H1 (cell line): ENCODE data around the gene MYOG. TPM values are rescaled to one million over a fixed set of nuclear protein-coding genes. Genes with fewer than 3 reads are reported as not detected.

Source experiments
- CTCF ChIA-PET: fragments of 300-600 bp; sonication (Branson Sonifier 250); formaldehyde crosslinking; loops from one replicate; lab custom pipeline; 2021; ENCODE audit not compliant: partially characterized antibody; lab: Charles Lee
- POLR2A ChIA-PET: fragments of 300-600 bp; sonication (Branson Sonifier 250); formaldehyde crosslinking; loops from one replicate; lab custom pipeline; 2021; ENCODE audit warnings: inconsistent platforms; ENCODE audit not compliant: partially characterized antibody; lab: Charles Lee
- DNase-seq, 2 experiments: peaks; one replicate each; pipeline versions ENCODE4 v3.0.0 to v3.0.0-alpha.2; 2010 to 2022; ENCODE audit warnings: low spot score in 2 of 2, low read depth in 1 of 2, mixed read lengths in 1 of 2
- FAIRE-seq: peaks from 2 replicates; lab custom pipeline; 2011; peaks lifted over from hg19 to GRCh38; lab: Jason Lieb, UNC
- H2AFZ ChIP-seq: 2 replicates; pipeline ENCODE4 v1.8.1; 2012; ENCODE audit warnings: low read length, inconsistent platforms
- H2AK5ac ChIP-seq: 2 replicates; pipeline ENCODE4 v1.6.1; 2013; ENCODE audit warnings: low read depth, low read length
- H2BK120ac ChIP-seq: replicated peaks from 2 replicates; pipeline ENCODE3; 2013; ENCODE audit warnings: low read depth, low read length, inconsistent platforms
- H2BK12ac ChIP-seq: 2 replicates; pipeline ENCODE4 v1.6.1; 2013; ENCODE audit warnings: low read depth, low read length
- H2BK15ac ChIP-seq: 2 replicates; pipeline ENCODE4 v1.6.1; 2013; ENCODE audit warnings: low read length
- H2BK20ac ChIP-seq: 2 replicates; pipeline ENCODE4 v1.6.1; 2013; ENCODE audit warnings: low read length
- H2BK5ac ChIP-seq: 2 replicates; pipeline ENCODE4 v1.6.1; 2013; ENCODE audit warnings: low read depth, low read length
- H3K14ac ChIP-seq: 2 replicates; pipeline ENCODE4 v1.6.1; 2013; ENCODE audit warnings: inconsistent platforms; ENCODE audit not compliant: insufficient read length
- H3K18ac ChIP-seq: 2 replicates; pipeline ENCODE4 v1.6.1; 2013; ENCODE audit warnings: low read length; ENCODE audit errors: extremely low read depth
- H3K23ac ChIP-seq: 2 replicates; pipeline ENCODE4 v1.6.1; 2013; ENCODE audit warnings: inconsistent platforms; ENCODE audit not compliant: insufficient read length
- H3K23me2 ChIP-seq: 2 replicates; pipeline ENCODE4 v1.6.1; 2013; ENCODE audit warnings: low read depth, low read length
- H3K27ac ChIP-seq: 2 replicates; pipeline ENCODE4 v1.6.1; 2011; ENCODE audit warnings: low read depth, low read length, inconsistent platforms
- H3K27me3 ChIP-seq, 4 experiments: replicated peaks in 1 of 4; 1 replicate in 1 of 4; 2 replicates in 3 of 4; pipeline versions ENCODE4 v1.6.1 to v1.8.1; 2011 to 2013; ENCODE audit warnings: low read length in 3 of 4, mild to moderate bottlenecking in 3 of 4, inconsistent platforms in 2 of 4, mixed read lengths in 2 of 4, moderate library complexity in 1 of 4; ENCODE audit not compliant: control insufficient read depth in 3 of 4, insufficient read depth in 3 of 4; ENCODE audit errors: extremely low read depth in 1 of 4
- H3K36me3 ChIP-seq, 4 experiments: 2 replicates each; pipeline versions ENCODE4 v1.6.1 to v1.8.1; 2011 to 2013; ENCODE audit warnings: mild to moderate bottlenecking in 4 of 4, low read length in 3 of 4, moderate library complexity in 2 of 4, control low read depth in 1 of 4, inconsistent platforms in 1 of 4; ENCODE audit not compliant: insufficient read depth in 4 of 4, control insufficient read depth in 2 of 4
- H3K4ac ChIP-seq: replicated peaks from 2 replicates; pipeline ENCODE3; 2013; ENCODE audit warnings: low read length, low read depth, mixed read lengths, inconsistent platforms; ENCODE audit not compliant: insufficient read length
- H3K4me1 ChIP-seq, 4 experiments: replicated peaks in 1 of 4; 1 replicate in 1 of 4; 2 replicates in 3 of 4; pipeline versions ENCODE4 v1.6.1 to v1.8.1; 2011 to 2013; ENCODE audit warnings: low read length in 3 of 4, inconsistent platforms in 2 of 4, mixed read lengths in 1 of 4; ENCODE audit not compliant: insufficient read depth in 4 of 4, control insufficient read depth in 3 of 4
- H3K4me2 ChIP-seq, 2 experiments: 2 replicates each; pipeline versions ENCODE4 v1.6.1 to v1.8.1; 2011 to 2013; ENCODE audit warnings: low read depth in 2 of 2, low read length in 2 of 2, control low read depth in 1 of 2, inconsistent platforms in 1 of 2, mild to moderate bottlenecking in 1 of 2; ENCODE audit not compliant: insufficient read depth in 1 of 2
- H3K4me3 ChIP-seq, 4 experiments: fragments of 200-600, 300-600 bp in 1 of 4; sonication (generic), shearing (Covaris generic), sonication (Bioruptor Twin) in 1 of 4; 2 replicates each; pipeline versions ENCODE4 v1.5.1 to v1.8.1; 2011 to 2016; ENCODE audit warnings: low read length in 4 of 4, low read depth in 3 of 4, control low read depth in 2 of 4, inconsistent platforms in 2 of 4, mild to moderate bottlenecking in 2 of 4, mixed read lengths in 1 of 4, moderate library complexity in 1 of 4; ENCODE audit not compliant: insufficient read depth in 2 of 4; ENCODE audit errors: extremely low read depth in 1 of 4
- H3K56ac ChIP-seq: replicated peaks from 2 replicates; pipeline ENCODE3; 2013; ENCODE audit warnings: low read depth, mild to moderate bottlenecking, mixed read lengths, low read length, inconsistent platforms; ENCODE audit not compliant: insufficient read length
- H3K79me1 ChIP-seq: 2 replicates; pipeline ENCODE4 v1.6.1; 2013; ENCODE audit warnings: low read depth, low read length, control low read depth
- H3K79me2 ChIP-seq, 2 experiments: 2 replicates each; pipeline versions ENCODE4 v1.6.1 to v1.8.1; 2012 to 2013; ENCODE audit warnings: low read length in 2 of 2, mild to moderate bottlenecking in 2 of 2, inconsistent platforms in 1 of 2; ENCODE audit not compliant: insufficient read depth in 2 of 2, control insufficient read depth in 1 of 2
- H3K9ac ChIP-seq, 4 experiments: replicated peaks in 1 of 4; 1 replicate in 1 of 4; 2 replicates in 3 of 4; pipeline versions ENCODE4 v1.6.1 to v1.8.1; 2011 to 2013; ENCODE audit warnings: low read depth in 3 of 4, low read length in 3 of 4, control low read depth in 2 of 4, mild to moderate bottlenecking in 2 of 4, moderate library complexity in 2 of 4, inconsistent platforms in 1 of 4; ENCODE audit errors: extremely low read depth in 1 of 4
- H3K9me3 ChIP-seq, 2 experiments: 2 replicates each; pipeline versions ENCODE4 v1.6.1 to v1.8.1; 2012 to 2013; ENCODE audit warnings: mild to moderate bottlenecking in 2 of 2, moderate library complexity in 2 of 2, control low read depth in 1 of 2, inconsistent platforms in 1 of 2, low read depth in 1 of 2, low read length in 1 of 2, mixed read lengths in 1 of 2; ENCODE audit not compliant: insufficient read depth in 2 of 2
- H4K20me1 ChIP-seq, 2 experiments: replicated peaks in 1 of 2; 2 replicates each; pipeline versions ENCODE3 to v1.8.1; 2011 to 2013; ENCODE audit warnings: inconsistent platforms in 2 of 2, low read length in 2 of 2, mild to moderate bottlenecking in 1 of 2; ENCODE audit not compliant: insufficient read depth in 2 of 2, control insufficient read depth in 1 of 2
- H4K5ac ChIP-seq: 2 replicates; pipeline ENCODE4 v1.6.1; 2013; ENCODE audit warnings: low read length, low read depth, mixed read lengths, inconsistent platforms; ENCODE audit not compliant: insufficient read length
- H4K8ac ChIP-seq: 2 replicates; pipeline ENCODE4 v1.8.0; 2013; ENCODE audit warnings: mild to moderate bottlenecking, moderate library complexity, low read length, inconsistent platforms; ENCODE audit not compliant: insufficient read depth; ENCODE audit errors: extremely low read depth
- H4K91ac ChIP-seq: replicated peaks from 2 replicates; pipeline ENCODE3; 2013; ENCODE audit warnings: low read length, mixed read lengths, inconsistent platforms; ENCODE audit not compliant: insufficient read length
- ASH2L ChIP-seq: fragments of 200-600, 300-600 bp; sonication (generic); IDR thresholded peaks from one replicate; pipeline ENCODE4 v1.7.1; 2017; ENCODE audit warnings: low read length
- EZH2 ChIP-seq: fragments of 200-600 bp; sonication (generic); IDR thresholded peaks from 2 replicates; pipeline ENCODE4 v1.7.1; 2012; ENCODE audit warnings: low read depth, mild to moderate bottlenecking, moderate library complexity, low read length, inconsistent platforms; ENCODE audit not compliant: severe bottlenecking
- KDM4A ChIP-seq: IDR thresholded peaks from one replicate; pipeline ENCODE4 v1.7.1; 2012; ENCODE audit warnings: low read depth, mild to moderate bottlenecking, moderate library complexity, low read length, inconsistent platforms; ENCODE audit not compliant: severe bottlenecking
- RNF2 ChIP-seq: fragments of 200-900, 300-1000 bp; sonication (generic); IDR thresholded peaks from 2 replicates; pipeline ENCODE4 v1.7.1; 2016; ENCODE audit warnings: borderline replicate concordance, low read depth, mild to moderate bottlenecking, antibody characterized with exemption, low read length; ENCODE audit not compliant: poor library complexity, severe bottlenecking; ENCODE audit errors: missing control alignments
- SUZ12 ChIP-seq: fragments of 200-600 bp; sonication (generic); IDR thresholded peaks from 2 replicates; pipeline ENCODE4 v1.6.1; 2012; ENCODE audit warnings: mild to moderate bottlenecking, inconsistent platforms, low read length, moderate library complexity, mixed read lengths
- YY1 ChIP-seq: IDR thresholded peaks from 2 replicates; pipeline ENCODE4 v1.6.1; 2011; ENCODE audit warnings: low read depth, mild to moderate bottlenecking, low read length
- WGBS, 2 experiments: shearing (Covaris generic) in 1 of 2; methylation state at CpG; one replicate each; pipeline versions ENCODE4 v1.1.6 to v1.1.7; 2013 to 2015; ENCODE audit warnings: low lambda C conversion rate in 2 of 2, mixed read lengths in 2 of 2, inconsistent platforms in 1 of 2, low coverage in 1 of 2, missing lambda C conversion rate in 1 of 2; ENCODE audit not compliant: insufficient replicate concordance in 2 of 2, insufficient coverage in 1 of 2, insufficient read length in 1 of 2; ENCODE audit errors: extremely low coverage in 1 of 2, missing lambda C conversion rate in 1 of 2; 5-methylcytosine and 5-hydroxymethylcytosine counted together
- polyA plus RNA-seq, 7 experiments: library from polyadenylated mRNA; depleted of rRNA in 3 of 7; stranded (reverse) in 5 of 7; unstranded in 2 of 7; fragments of >200 nt in 5 of 7; fragments of 200-250 nt in 2 of 7; gene quantifications; 1 replicate in 5 of 7; 2 replicates in 1 of 7; 4 replicates in 1 of 7; pipeline versions ENCODE4 v1.2.1 to v1.2.3, GENCODE V29; 2011 to 2013; ENCODE audit warnings: missing spikeins in 2 of 7, mixed read lengths in 2 of 7
- total RNA-seq: library from RNA; stranded (reverse); fragmentation: NEBNext Ultra II Directional; extraction: Animal tissue kit (Norgen Biotek cat#: 25700); gene quantifications from 2 replicates; pipeline ENCODE4 v1.2.1, GENCODE V29; 2021
- TF ChIP-seq, protein P1 (sequence below): IDR thresholded peaks from 2 replicates; pipeline ENCODE4 v1.6.1; 2011; ENCODE audit warnings: low read depth, mild to moderate bottlenecking, low read length; ENCODE audit not compliant: insufficient read depth

MYOG gene
- total and polyA plus RNA-seq, 2 of the 8 experiments (the other 6 are each of a cell fraction or from before 2014, with no cell fraction given): not detected

- FAIRE-seq (no peak), DNase-seq (no peak)
- POLR2A ChIA-PET: interaction anchor here (0.9 to 1.6 kb wide), 3 partner anchors 10 to 16 kb away, joined by 3 to 4 read pairs (median 3); partner anchors contain the start of gene MYOG
Observed at GRCh38 chr1:203075236-203076030, 10.4 kb downstream of the MYOG start.

More at GRCh38 chr1:203075236-203076030, 10.4 kb downstream of the MYOG start:
- no peak overlapping the region for H4K91ac ChIP-seq
- TF ChIP-seq ASH2L: peak; percentile 17
- no peak for TF ChIP-seq YY1
- peak; percentile 35 for TF ChIP-seq RNF2
- TF ChIP-seq, protein P1, sequence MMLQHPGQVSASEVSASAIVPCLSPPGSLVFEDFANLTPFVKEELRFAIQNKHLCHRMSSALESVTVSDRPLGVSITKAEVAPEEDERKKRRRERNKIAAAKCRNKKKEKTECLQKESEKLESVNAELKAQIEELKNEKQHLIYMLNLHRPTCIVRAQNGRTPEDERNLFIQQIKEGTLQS: no peak
- TF ChIP-seq KDM4A: peak; percentile 84
- TF ChIP-seq SUZ12: peak; percentile 59; the same call in 1 of the 2 replicates
- TF ChIP-seq EZH2: peak; percentile 67
- no peak overlapping the region for H3K14ac ChIP-seq
- peak overlapping the region; percentile 75 to 86 for H3K4me2 ChIP-seq
- no peak overlapping the region for H2BK120ac ChIP-seq
- H3K9me3 ChIP-seq: no peaks in the 10 kb centered on the region
- H2AK5ac ChIP-seq: no peak overlapping the region
- H4K20me1 ChIP-seq: peaks cover 0 to 5% of the 10 kb centered on the region in 2 experiments
- H3K36me3 ChIP-seq: no peaks in the 10 kb centered on the region
- no peak overlapping the region for H3K23ac ChIP-seq
- CTCF ChIA-PET: interaction anchor here (2.3 to 16.4 kb wide), 6 partner anchors 9 to 141 kb away, joined by 10 to 275 read pairs (median 82); partner anchors contain the start of genes ADORA1 and MYOG
- H2AFZ ChIP-seq: peak overlapping the region; percentile 56; the same call in 1 of the 2 replicates
- H2BK15ac ChIP-seq: no peak overlapping the region
- H2BK5ac ChIP-seq: peak overlapping the region; percentile 68; the same call in 1 of the 2 replicates
- no peak overlapping the region for H3K56ac ChIP-seq
- no peak overlapping the region for H3K27ac ChIP-seq
- peaks cover 6% of the 10 kb centered on the region; the same call in 1 of the 2 replicates for H3K23me2 ChIP-seq
- H3K4me3 ChIP-seq: peak overlapping the region; percentile 26 to 59 (median 29)
- peak overlapping the region; percentile 52; the same call in 1 of the 2 replicates for H4K8ac ChIP-seq
- no peak overlapping the region for H2BK12ac ChIP-seq
- no peak overlapping the region for H3K4ac ChIP-seq
- H2BK20ac ChIP-seq: no peak overlapping the region
- H3K79me2 ChIP-seq: no peaks in the 10 kb centered on the region
- 16% methylated on average over 35 of the region's 56 CpGs; no CpG with 5 or more reads in 1 of the 2 experiments for WGBS, 2 experiments
- H3K4me1 ChIP-seq: peaks cover 0 to 10% (median 5%) of the 10 kb centered on the region in 4 experiments; a peak in 5 of 7 replicates
- H3K18ac ChIP-seq: peak overlapping the region; percentile 86
- H3K27me3 ChIP-seq: peaks cover 3 to 32% (median 31%) of the 10 kb centered on the region in 4 experiments
- H3K9ac ChIP-seq: no peak overlapping the region
- no peak overlapping the region for H4K5ac ChIP-seq
- H3K79me1 ChIP-seq: no peaks in the 10 kb centered on the region; the same call in 1 of the 2 replicates
